Activated CD8-positive, alpha-beta T cell treated with anti-CD3 and anti-CD28 coated beads for 36 hours (primary cell): ENCODE results near the gene PPP1R18. TPM values are rescaled to one million over a fixed set of nuclear protein-coding genes. Genes with fewer than 3 reads are reported as not detected.

ENCODE experiments used
- ATAC-seq: fragments of 200-7000 bp; cut with Tn5 transposase; one replicate; pipeline ENCODE4 v1.10.0; 2021; ENCODE audit warnings: mild to moderate bottlenecking, moderate library complexity
- CTCF ChIA-PET: fragments of 350-600 bp; sonication (Branson Sonifier 250); formaldehyde crosslinking; loops from one replicate; lab custom pipeline; 2021; ENCODE audit warnings: antibody characterized with exemption; lab: Charles Lee
- POLR2A ChIA-PET: fragments of 350-600 bp; sonication (Branson Sonifier 250); formaldehyde crosslinking; loops from one replicate; lab custom pipeline; 2021; ENCODE audit warnings: antibody characterized with exemption; lab: Charles Lee
- DNase-seq: peaks from one replicate; pipeline ENCODE4 v3.0.0-alpha.2; 2020
- H3K27ac Mint-ChIP-seq: one replicate; pipeline ENCODE4 v1.8.0; 2021; ENCODE audit warnings: mild to moderate bottlenecking, mixed read lengths
- H3K27me3 Mint-ChIP-seq: one replicate; pipeline ENCODE4 v1.8.0; 2021; ENCODE audit warnings: mixed read lengths
- H3K36me3 Mint-ChIP-seq: one replicate; pipeline ENCODE4 v1.8.0; 2021; ENCODE audit warnings: low read depth, mixed read lengths
- H3K4me1 Mint-ChIP-seq: one replicate; pipeline ENCODE4 v1.8.0; 2021; ENCODE audit warnings: low read depth, mixed read lengths
- H3K4me3 Mint-ChIP-seq: one replicate; pipeline ENCODE4 v1.8.0; 2021; ENCODE audit warnings: mild to moderate bottlenecking, moderate library complexity, mixed read lengths
- H3K9me3 Mint-ChIP-seq: one replicate; pipeline ENCODE4 v1.8.0; 2021; ENCODE audit warnings: mixed read lengths
- intact Hi-C: fragments of 100-400 bp; cut with micrococcal nuclease; formaldehyde crosslinking; loops from one replicate; pipeline ENCODE4 v1.10.0; 2022
- total RNA-seq, 2 experiments: library from RNA; stranded (reverse); gene quantifications; one replicate each; pipeline ENCODE4 v1.2.3, GENCODE V29; 2021
- TF ChIP-seq, protein P1 (sequence below): fragments of 200-600 bp; IDR thresholded peaks from one replicate; pipeline ENCODE4 v1.8.0; 2022; ENCODE audit warnings: antibody characterized with exemption, mild to moderate bottlenecking

The PPP1R18 gene
- total RNA-seq, 2 experiments from 2014 or later = 174 to 177 TPM

DNA sequence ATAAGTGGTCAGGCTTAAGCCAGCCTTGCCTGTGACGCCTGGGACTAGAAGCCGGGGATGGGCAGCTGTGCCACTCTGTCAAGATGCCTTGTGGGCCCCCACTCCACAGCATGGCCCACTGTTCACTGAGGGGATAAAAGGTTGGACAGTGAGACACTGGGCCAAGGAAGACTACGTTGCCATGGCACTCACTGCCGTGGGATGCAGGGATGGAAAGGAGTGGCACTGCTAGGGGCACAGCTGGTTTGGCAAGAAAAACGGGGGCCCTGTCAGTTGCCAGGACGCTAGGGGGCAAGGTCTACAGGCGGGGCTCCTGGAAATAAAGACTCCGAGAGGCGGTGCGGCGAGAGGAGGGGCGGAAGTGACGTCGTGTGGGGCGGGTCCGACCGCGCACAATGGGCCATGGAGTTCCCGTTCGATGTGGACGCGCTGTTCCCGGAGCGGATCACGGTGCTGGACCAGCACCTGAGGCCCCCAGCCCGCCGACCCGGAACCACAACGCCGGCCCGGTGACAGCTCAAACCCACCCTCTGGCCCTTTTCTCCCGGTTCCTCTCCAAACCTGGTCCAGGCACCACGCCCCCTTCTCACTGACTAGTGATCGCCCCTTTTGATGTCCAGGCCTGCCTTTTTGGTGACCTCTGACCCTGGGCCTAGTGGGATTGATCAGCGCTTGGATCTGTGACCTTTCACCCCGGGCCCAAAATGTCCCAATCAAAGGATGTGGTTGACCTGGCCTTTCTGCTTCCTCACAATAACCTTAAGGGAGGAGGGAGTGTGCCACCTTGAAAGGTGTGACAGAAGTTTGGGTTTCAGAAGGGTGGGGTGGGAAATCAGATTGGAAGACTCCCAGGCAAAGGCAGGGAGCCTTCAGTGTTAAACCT is 59.7 kb downstream of the PPP1R18 start, which contains the start of gene ATAT1:
Gene ATAT1, plus strand, starts transcription at position 391 of the 883 bp plus-strand sequence.
- H3K4me3 Mint-ChIP-seq = peak within 1 kb of the TSS; percentile 80
- ATAC-seq = peak; percentile 98
- no peaks in the 10 kb centered on the region for H3K9me3 Mint-ChIP-seq
- intact Hi-C loops = no loop called here
- no peaks in the 10 kb centered on the region for H3K27me3 Mint-ChIP-seq
- peak within 1 kb of the TSS; percentile 86 for H3K27ac Mint-ChIP-seq
- ChIA-PET CTCF (interaction anchor here (0.7 to 2.0 kb wide), 8 partner anchors 8 to 453 kb away, joined by 3 to 8 read pairs (median 4); partner anchors contain the start of genes C6orf136, DHX16 and MRPS18B), POLR2A (interaction anchor here (0.8 to 2.1 kb wide), 5 partner anchors 9 to 98 kb away, joined by 3 to 10 read pairs (median 7); partner anchors contain the start of gene MRPS18B)
- peaks cover 45% of the 10 kb centered on the region for H3K36me3 Mint-ChIP-seq
- H3K4me1 Mint-ChIP-seq = peaks cover 27% of the 10 kb centered on the region
- DNase-seq = peak; percentile 93
- TF ChIP-seq, protein P1, sequence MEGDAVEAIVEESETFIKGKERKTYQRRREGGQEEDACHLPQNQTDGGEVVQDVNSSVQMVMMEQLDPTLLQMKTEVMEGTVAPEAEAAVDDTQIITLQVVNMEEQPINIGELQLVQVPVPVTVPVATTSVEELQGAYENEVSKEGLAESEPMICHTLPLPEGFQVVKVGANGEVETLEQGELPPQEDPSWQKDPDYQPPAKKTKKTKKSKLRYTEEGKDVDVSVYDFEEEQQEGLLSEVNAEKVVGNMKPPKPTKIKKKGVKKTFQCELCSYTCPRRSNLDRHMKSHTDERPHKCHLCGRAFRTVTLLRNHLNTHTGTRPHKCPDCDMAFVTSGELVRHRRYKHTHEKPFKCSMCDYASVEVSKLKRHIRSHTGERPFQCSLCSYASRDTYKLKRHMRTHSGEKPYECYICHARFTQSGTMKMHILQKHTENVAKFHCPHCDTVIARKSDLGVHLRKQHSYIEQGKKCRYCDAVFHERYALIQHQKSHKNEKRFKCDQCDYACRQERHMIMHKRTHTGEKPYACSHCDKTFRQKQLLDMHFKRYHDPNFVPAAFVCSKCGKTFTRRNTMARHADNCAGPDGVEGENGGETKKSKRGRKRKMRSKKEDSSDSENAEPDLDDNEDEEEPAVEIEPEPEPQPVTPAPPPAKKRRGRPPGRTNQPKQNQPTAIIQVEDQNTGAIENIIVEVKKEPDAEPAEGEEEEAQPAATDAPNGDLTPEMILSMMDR = peak; percentile 54

Other genes starting within 250 kb of the PPP1R18 start
- 100 to 1,000 TPM; 493 to 499 TPM for gene HLA-E, start 197.1 kb downstream of the PPP1R18 start, total RNA-seq
- 100 to 1,000 TPM; 107 to 122 TPM for gene GNL1, start 130.2 kb downstream of the PPP1R18 start, total RNA-seq
- 10 to 100 TPM; 23.0 to 24.6 TPM for gene PRR3, start 129.3 kb downstream of the PPP1R18 start, total RNA-seq
- 10 to 100 TPM; 86.9 to 88.0 TPM for gene ABCF1, start 115.2 kb downstream of the PPP1R18 start, total RNA-seq
- gene PPP1R10, start 69.4 kb downstream of the PPP1R18 start, total RNA-seq = 10 to 100 TPM; 59.0 to 59.8 TPM
- 100 to 1,000 TPM; 109 to 110 TPM for gene MRPS18B, start 68.8 kb downstream of the PPP1R18 start, total RNA-seq
- gene ATAT1, start 59.8 kb downstream of the PPP1R18 start, total RNA-seq = 1 to 10 TPM; 7.5 to 7.8 TPM
- 10 to 100 TPM; 34.8 to 40.1 TPM for gene C6orf136, start 39.5 kb downstream of the PPP1R18 start, total RNA-seq
- 10 to 100 TPM; 31.1 to 31.3 TPM for gene DHX16, start 13.6 kb downstream of the PPP1R18 start, total RNA-seq
- gene NRM, start 4.3 kb upstream of the PPP1R18 start, total RNA-seq = 10 to 100 TPM; 21.0 to 22.0 TPM
- gene MDC1, start 30.6 kb upstream of the PPP1R18 start, total RNA-seq = 10 to 100 TPM; 80.4 to 90.7 TPM
- 1,000 to 10,000 TPM; 1,556 to 1,579 TPM for gene TUBB, start 33.7 kb upstream of the PPP1R18 start, total RNA-seq
- gene FLOT1, start 56.0 kb upstream of the PPP1R18 start, total RNA-seq = 100 to 1,000 TPM; 135 TPM
- gene IER3, start 57.9 kb upstream of the PPP1R18 start, total RNA-seq = 100 to 1,000 TPM; 375 to 386 TPM
- gene DDR1, start 197.9 kb upstream of the PPP1R18 start, total RNA-seq = 10 to 100 TPM; 14.4 to 14.5 TPM
- gene GTF2H4, start 221.6 kb upstream of the PPP1R18 start, total RNA-seq = 10 to 100 TPM; 37.1 to 41.9 TPM
- gene VARS2, start 227.6 kb upstream of the PPP1R18 start, total RNA-seq = 10 to 100 TPM; 83.0 to 84.0 TPM
- gene SFTA2, start 245.5 kb upstream of the PPP1R18 start, total RNA-seq = not detected